Fibroblast of the aortic adventitia (primary cell): ENCODE measurements around the gene TTLL7. TPM values are rescaled to one million over a fixed set of nuclear protein-coding genes. Genes with fewer than 3 reads are reported as not detected.

Experiments used
- total RNA-seq: library from RNA; depleted of rRNA; stranded (reverse); fragments of >200 nt; gene quantifications from 2 replicates; pipeline ENCODE4 v1.2.3, GENCODE V29; 2012; ENCODE audit warnings: low replicate concordance

The TTLL7 gene
- total RNA-seq, 1 donor = 20.9 TPM

Other genes starting within 250 kb of the TTLL7 start
- gene PRKACB, start 145.1 kb upstream of the TTLL7 start, total RNA-seq = 18.3 and 30.3 TPM in 2 replicates